GM23338 (cell line): ENCODE data around the gene YOD1.

Source experiments
- CREB1 ChIP-seq: fragments of 250-450 bp; sonication (Bioruptor Pico); IDR thresholded peaks from 2 replicates; pipeline ENCODE4 v1.5.0; 2020; ENCODE audit warnings: low read depth, mild to moderate bottlenecking, moderate library complexity
- CTCF ChIP-seq, 2 experiments: fragments of 200-600 bp in 1 of 2; sonication (generic) in 1 of 2; conservative IDR thresholded peaks; 2 replicates each; pipeline versions ENCODE4 v1.5.1 to v1.6.1; 2016 to 2017; ENCODE audit warnings: antibody characterized with exemption in 2 of 2, low read depth in 2 of 2, mild to moderate bottlenecking in 2 of 2, moderate library complexity in 1 of 2
- ETS1 ChIP-seq: IDR thresholded peaks from 2 replicates; pipeline ENCODE4 v1.6.1; 2016; ENCODE audit warnings: antibody characterized with exemption
- EZH2 ChIP-seq: fragments of 200-600 bp; sonication (generic); IDR thresholded peaks from one replicate; pipeline ENCODE4 v1.8.0; 2017; ENCODE audit warnings: antibody characterized with exemption, mild to moderate bottlenecking, low read depth; ENCODE audit not compliant: unreplicated experiment
- EZH2phosphoT487 ChIP-seq: fragments of 200-600 bp; sonication (generic); IDR thresholded peaks from one replicate; pipeline ENCODE4 v1.8.1; 2018; ENCODE audit warnings: antibody characterized with exemption; ENCODE audit not compliant: unreplicated experiment
- JUNB ChIP-seq: IDR thresholded peaks from one replicate; pipeline ENCODE4 v1.6.1; 2016; ENCODE audit warnings: antibody characterized with exemption; ENCODE audit not compliant: unreplicated experiment
- NANOG ChIP-seq: IDR thresholded peaks from 2 replicates; pipeline ENCODE4 v1.6.1; 2016; ENCODE audit warnings: antibody characterized with exemption, borderline replicate concordance
- ZNF331 ChIP-seq: fragments of 250-450 bp; sonication (Bioruptor Pico); IDR thresholded peaks from 2 replicates; pipeline ENCODE4 v1.5.0; 2020; ENCODE audit warnings: low read depth, mild to moderate bottlenecking, moderate library complexity

- no peak for TF ChIP-seq CTCF (conservative IDR thresholded peaks at IDR 0.05; ENCODE audit: low read depth in 2 of 2)
- no peak for TF ChIP-seq EZH2
- TF ChIP-seq ZNF331 (CRISPR knock-in tag) = no peak
- no peak for TF ChIP-seq CREB1
- TF ChIP-seq EZH2phosphoT487 = no peak
- no peak for TF ChIP-seq JUNB
- no peak for TF ChIP-seq NANOG
- no peak for TF ChIP-seq ETS1
These were observed 42.9 kb upstream of the YOD1 start for GRCh38 chr1:207093944-207094343.
